Neural cell (in vitro differentiated cells): ENCODE data around the gene TBC1D9. TPM values are rescaled to one million over a fixed set of nuclear protein-coding genes. Genes with fewer than 3 reads are reported as not detected.

ENCODE experiments used
- H2AFZ ChIP-seq: fragments of 200-600, 300-800 bp; sonication (generic), shearing (Covaris generic); 2 replicates; pipeline ENCODE4 v1.6.0; 2014; ENCODE audit warnings: low read depth, mild to moderate bottlenecking, antibody characterized with exemption, low read length, moderate library complexity
- H3F3A ChIP-seq: fragments of 200-600 bp; shearing (Covaris generic); 2 replicates; pipeline ENCODE4 v1.6.1; 2016; ENCODE audit warnings: mild to moderate bottlenecking, moderate library complexity, mixed read lengths, antibody characterized with exemption, low read length; ENCODE audit not compliant: insufficient read depth, poor library complexity, severe bottlenecking
- H3K27ac ChIP-seq: fragments of 200-600, 300-800 bp; sonication (generic), shearing (Covaris generic); 2 replicates; pipeline ENCODE4 v1.5.1; 2014; ENCODE audit warnings: mild to moderate bottlenecking, low read length, moderate library complexity
- H3K27me3 ChIP-seq: fragments of 300-800, 200-600 bp; sonication (generic), shearing (Covaris generic); 2 replicates; pipeline ENCODE4 v1.6.0; 2014; ENCODE audit warnings: mild to moderate bottlenecking, low read depth, low read length, moderate library complexity; ENCODE audit not compliant: insufficient read depth
- H3K36me3 ChIP-seq: fragments of 300-800, 200-600 bp; sonication (generic), shearing (Covaris generic); 2 replicates; pipeline ENCODE4 v1.5.1; 2014; ENCODE audit warnings: mild to moderate bottlenecking, antibody characterized with exemption, low read length, moderate library complexity; ENCODE audit not compliant: insufficient read depth
- H3K4me2 ChIP-seq: fragments of 300-800, 200-600 bp; sonication (generic), shearing (Covaris generic); 2 replicates; pipeline ENCODE4 v1.6.0; 2014; ENCODE audit warnings: mild to moderate bottlenecking, low read length
- H3K4me3 ChIP-seq: fragments of 300-800, 200-600 bp; sonication (generic), shearing (Covaris generic); 2 replicates; pipeline ENCODE4 v1.5.1; 2014; ENCODE audit warnings: mild to moderate bottlenecking, low read length, moderate library complexity
- H3K79me2 ChIP-seq: fragments of 200-600 bp; shearing (Covaris generic); replicated peaks from 2 replicates; pipeline ENCODE4 v1.6.0; 2014; ENCODE audit warnings: mild to moderate bottlenecking, low read length, moderate library complexity; ENCODE audit not compliant: insufficient read depth
- H3K9ac ChIP-seq: fragments of 300-800, 200-600 bp; sonication (generic), shearing (Covaris generic); 2 replicates; pipeline ENCODE4 v1.6.1; 2016; ENCODE audit warnings: mild to moderate bottlenecking, low read length, mixed read lengths
- H3K9me2 ChIP-seq: fragments of 200-600 bp; shearing (Covaris generic); 2 replicates; pipeline ENCODE4 v1.6.1; 2016; ENCODE audit warnings: mild to moderate bottlenecking, low read length, mixed read lengths; ENCODE audit not compliant: insufficient read depth
- H3K9me3 ChIP-seq: fragments of 200-600, 300-800 bp; sonication (generic), shearing (Covaris generic); 2 replicates; pipeline ENCODE4 v1.6.1; 2016; ENCODE audit warnings: mild to moderate bottlenecking, mixed run types, low read length, moderate library complexity, mixed read lengths
- H4K20me1 ChIP-seq: fragments of 200-600 bp; shearing (Covaris generic); 2 replicates; pipeline ENCODE4 v1.6.1; 2016; ENCODE audit warnings: mild to moderate bottlenecking, mixed run types; ENCODE audit not compliant: insufficient read depth
- EP300 ChIP-seq: fragments of 450-650 bp; conservative IDR thresholded peaks from 2 replicates; pipeline ENCODE4 v1.6.1; 2014; ENCODE audit warnings: antibody characterized with exemption, mild to moderate bottlenecking, moderate library complexity; ENCODE audit not compliant: poor library complexity, severe bottlenecking
- EZH2 ChIP-seq: fragments of 200-600, 300-800 bp; shearing (Covaris generic), sonication (generic); IDR thresholded peaks from 2 replicates; pipeline ENCODE4 v1.6.1; 2014; ENCODE audit warnings: antibody characterized with exemption, low read length, borderline replicate concordance, mild to moderate bottlenecking; ENCODE audit not compliant: insufficient read depth, poor library complexity, severe bottlenecking
- MXI1 ChIP-seq: fragments of 450-650 bp; conservative IDR thresholded peaks from 2 replicates; pipeline ENCODE4 v1.6.1; 2014; ENCODE audit warnings: antibody characterized with exemption, mild to moderate bottlenecking; ENCODE audit not compliant: poor library complexity, severe bottlenecking
- POLR2AphosphoS5 ChIP-seq: IDR thresholded peaks from 2 replicates; pipeline ENCODE4 v1.6.1; 2012
- RAD21 ChIP-seq: fragments of 450-650 bp; conservative IDR thresholded peaks from 2 replicates; pipeline ENCODE4 v1.6.1; 2014; ENCODE audit warnings: antibody characterized with exemption, mild to moderate bottlenecking, moderate library complexity
- SMC3 ChIP-seq: fragments of 450-650 bp; conservative IDR thresholded peaks from 2 replicates; pipeline ENCODE4 v1.6.1; 2014; ENCODE audit warnings: antibody characterized with exemption, mild to moderate bottlenecking, moderate library complexity; ENCODE audit not compliant: poor library complexity
- TAF1 ChIP-seq: IDR thresholded peaks from 2 replicates; pipeline ENCODE4 v1.6.1; 2012; ENCODE audit warnings: low read depth
- polyA plus RNA-seq: library from polyadenylated mRNA; depleted of rRNA; stranded (reverse); fragments of >200 nt; gene quantifications from 2 replicates; pipeline ENCODE4 v1.2.3, GENCODE V29; 2014
- TF ChIP-seq, protein P1 (sequence below): fragments of 450-650 bp; IDR thresholded peaks from 2 replicates; pipeline ENCODE4 v1.5.1; 2014; ENCODE audit warnings: antibody characterized with exemption, mild to moderate bottlenecking, moderate library complexity; ENCODE audit not compliant: poor library complexity, severe bottlenecking
- TF ChIP-seq, protein P2 (sequence below): IDR thresholded peaks from 2 replicates; pipeline ENCODE4 v1.6.1; 2012; ENCODE audit warnings: borderline replicate concordance

TBC1D9 gene
- polyA plus RNA-seq, 1 donor from 2014 or later = 42.8 TPM

DNA sequence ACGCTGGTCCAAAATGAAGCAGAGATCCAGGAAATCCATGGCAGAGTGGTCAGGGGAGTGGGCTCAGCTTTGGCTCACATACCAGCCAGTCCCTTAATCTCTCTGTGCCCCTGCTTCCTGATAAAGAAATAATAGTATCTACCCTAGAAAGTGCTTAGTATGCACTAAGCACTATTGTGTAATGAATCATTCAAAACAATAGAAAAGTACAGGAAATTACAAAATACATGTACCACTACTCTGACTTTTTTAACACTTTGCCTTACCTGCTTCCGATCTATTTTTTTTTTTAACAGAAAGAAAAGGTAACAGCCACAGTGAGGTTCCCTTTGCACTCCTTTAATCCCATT, 49.9 kb downstream of the TBC1D9 start:
- H3K9me2 ChIP-seq = no peaks in the 10 kb centered on the region
- peaks cover 66% of the 10 kb centered on the region for H3K79me2 ChIP-seq
- TF ChIP-seq, protein P1, sequence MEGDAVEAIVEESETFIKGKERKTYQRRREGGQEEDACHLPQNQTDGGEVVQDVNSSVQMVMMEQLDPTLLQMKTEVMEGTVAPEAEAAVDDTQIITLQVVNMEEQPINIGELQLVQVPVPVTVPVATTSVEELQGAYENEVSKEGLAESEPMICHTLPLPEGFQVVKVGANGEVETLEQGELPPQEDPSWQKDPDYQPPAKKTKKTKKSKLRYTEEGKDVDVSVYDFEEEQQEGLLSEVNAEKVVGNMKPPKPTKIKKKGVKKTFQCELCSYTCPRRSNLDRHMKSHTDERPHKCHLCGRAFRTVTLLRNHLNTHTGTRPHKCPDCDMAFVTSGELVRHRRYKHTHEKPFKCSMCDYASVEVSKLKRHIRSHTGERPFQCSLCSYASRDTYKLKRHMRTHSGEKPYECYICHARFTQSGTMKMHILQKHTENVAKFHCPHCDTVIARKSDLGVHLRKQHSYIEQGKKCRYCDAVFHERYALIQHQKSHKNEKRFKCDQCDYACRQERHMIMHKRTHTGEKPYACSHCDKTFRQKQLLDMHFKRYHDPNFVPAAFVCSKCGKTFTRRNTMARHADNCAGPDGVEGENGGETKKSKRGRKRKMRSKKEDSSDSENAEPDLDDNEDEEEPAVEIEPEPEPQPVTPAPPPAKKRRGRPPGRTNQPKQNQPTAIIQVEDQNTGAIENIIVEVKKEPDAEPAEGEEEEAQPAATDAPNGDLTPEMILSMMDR = no peak
- no peak for TF ChIP-seq TAF1
- no peak for TF ChIP-seq MXI1
- TF ChIP-seq, protein P2, sequence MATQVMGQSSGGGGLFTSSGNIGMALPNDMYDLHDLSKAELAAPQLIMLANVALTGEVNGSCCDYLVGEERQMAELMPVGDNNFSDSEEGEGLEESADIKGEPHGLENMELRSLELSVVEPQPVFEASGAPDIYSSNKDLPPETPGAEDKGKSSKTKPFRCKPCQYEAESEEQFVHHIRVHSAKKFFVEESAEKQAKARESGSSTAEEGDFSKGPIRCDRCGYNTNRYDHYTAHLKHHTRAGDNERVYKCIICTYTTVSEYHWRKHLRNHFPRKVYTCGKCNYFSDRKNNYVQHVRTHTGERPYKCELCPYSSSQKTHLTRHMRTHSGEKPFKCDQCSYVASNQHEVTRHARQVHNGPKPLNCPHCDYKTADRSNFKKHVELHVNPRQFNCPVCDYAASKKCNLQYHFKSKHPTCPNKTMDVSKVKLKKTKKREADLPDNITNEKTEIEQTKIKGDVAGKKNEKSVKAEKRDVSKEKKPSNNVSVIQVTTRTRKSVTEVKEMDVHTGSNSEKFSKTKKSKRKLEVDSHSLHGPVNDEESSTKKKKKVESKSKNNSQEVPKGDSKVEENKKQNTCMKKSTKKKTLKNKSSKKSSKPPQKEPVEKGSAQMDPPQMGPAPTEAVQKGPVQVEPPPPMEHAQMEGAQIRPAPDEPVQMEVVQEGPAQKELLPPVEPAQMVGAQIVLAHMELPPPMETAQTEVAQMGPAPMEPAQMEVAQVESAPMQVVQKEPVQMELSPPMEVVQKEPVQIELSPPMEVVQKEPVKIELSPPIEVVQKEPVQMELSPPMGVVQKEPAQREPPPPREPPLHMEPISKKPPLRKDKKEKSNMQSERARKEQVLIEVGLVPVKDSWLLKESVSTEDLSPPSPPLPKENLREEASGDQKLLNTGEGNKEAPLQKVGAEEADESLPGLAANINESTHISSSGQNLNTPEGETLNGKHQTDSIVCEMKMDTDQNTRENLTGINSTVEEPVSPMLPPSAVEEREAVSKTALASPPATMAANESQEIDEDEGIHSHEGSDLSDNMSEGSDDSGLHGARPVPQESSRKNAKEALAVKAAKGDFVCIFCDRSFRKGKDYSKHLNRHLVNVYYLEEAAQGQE = no peak
- TF ChIP-seq SMC3 = no peak
- TF ChIP-seq POLR2AphosphoS5 = no peak
- no peak for TF ChIP-seq RAD21
- no peak for TF ChIP-seq EP300
- no peak for TF ChIP-seq EZH2
- H3K27ac ChIP-seq = no peak overlapping the region
- no peaks in the 10 kb centered on the region for H3K27me3 ChIP-seq
- no peak overlapping the region for H3K4me2 ChIP-seq
- no peaks in the 10 kb centered on the region for H3F3A ChIP-seq
- no peak overlapping the region for H3K9ac ChIP-seq
- no peak overlapping the region for H3K4me3 ChIP-seq
- no peaks in the 10 kb centered on the region for H4K20me1 ChIP-seq
- H2AFZ ChIP-seq = no peak overlapping the region
- H3K36me3 ChIP-seq = no peaks in the 10 kb centered on the region
- H3K9me3 ChIP-seq = no peaks in the 10 kb centered on the region

DNA sequence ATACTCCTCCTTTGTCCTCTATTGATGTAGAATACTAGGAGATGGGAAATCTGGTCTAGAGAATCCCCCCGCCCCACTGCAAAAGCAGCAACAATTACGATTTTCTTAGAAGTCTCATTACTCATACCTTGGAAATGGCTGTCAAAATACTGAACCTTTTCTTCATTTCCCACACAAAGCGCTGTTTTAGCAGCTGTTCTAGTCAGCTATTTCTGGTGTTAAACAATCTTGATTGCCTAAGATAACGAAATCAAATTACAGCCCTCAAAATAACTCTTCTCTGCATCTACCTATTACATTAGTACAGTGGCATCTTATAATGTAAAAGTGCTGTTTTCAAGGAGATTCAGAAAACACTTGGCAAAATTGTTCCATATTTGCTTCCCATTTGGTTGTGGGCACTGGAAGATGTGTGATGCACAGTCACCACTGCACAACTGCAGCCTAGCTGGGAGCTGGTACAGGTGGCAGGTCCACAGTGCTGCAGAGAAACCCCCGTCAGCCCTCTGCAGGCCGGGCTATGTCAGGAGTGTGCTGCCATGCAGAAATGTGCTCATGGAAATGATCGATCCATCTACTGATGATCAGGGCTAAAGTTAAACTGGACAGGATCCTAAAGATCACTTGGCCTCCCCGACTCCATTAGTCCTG, 50.4 kb downstream of the TBC1D9 start:
- Histone ChIP-seq H3K9ac (no peak overlapping the region), H2AFZ (no peak overlapping the region), H4K20me1 (no peaks in the 10 kb centered on the region)

More for the DNA sequence above, 50.4 kb downstream of the TBC1D9 start:
- Histone ChIP-seq H3K4me2 (no peak overlapping the region), H3K9me2 (no peaks in the 10 kb centered on the region), H3K4me3 (no peak overlapping the region), H3K27ac (no peak overlapping the region), H3K27me3 (no peaks in the 10 kb centered on the region), H3K79me2 (peaks cover 63% of the 10 kb centered on the region), H3K9me3 (no peaks in the 10 kb centered on the region), H3F3A (no peaks in the 10 kb centered on the region), H3K36me3 (no peaks in the 10 kb centered on the region)
- TF ChIP-seq, protein P1 = no peak
